Testis (tissue), 3 donors: ENCODE data around the gene KDSR. TPM values are rescaled to one million over a fixed set of nuclear protein-coding genes. Genes with fewer than 3 reads are reported as not detected.

ENCODE experiments used
- DNase-seq: peaks from one replicate; pipeline ENCODE4 v3.0.0-alpha.2; 2019
- H3K27ac ChIP-seq, 2 donors: fragments of 200-600 bp; sonication (generic); one replicate each; pipeline ENCODE4 v1.5.1; 2019
- H3K27me3 ChIP-seq: fragments of 200-600 bp; sonication (generic); one replicate; pipeline ENCODE4 v1.5.1; 2019
- H3K36me3 ChIP-seq: fragments of 200-600 bp; sonication (generic); one replicate; pipeline ENCODE4 v1.5.1; 2017; ENCODE audit warnings: low read depth; ENCODE audit errors: missing control alignments
- H3K4me1 ChIP-seq: fragments of 200-600 bp; sonication (generic); one replicate; pipeline ENCODE4 v1.5.1; 2019
- H3K4me3 ChIP-seq, 2 donors: fragments of 200-600 bp; sonication (generic); one replicate each; pipeline ENCODE4 v1.5.1; 2017 to 2019
- H3K9me3 ChIP-seq: fragments of 200-600 bp; sonication (generic); one replicate; pipeline ENCODE4 v1.5.1; 2017
- CTCF ChIP-seq, 3 experiments: fragments of 450-650 bp in 2 of 3; fragments of 200-600 bp in 1 of 3; sonication (generic) in 1 of 3; IDR thresholded peaks; one replicate each; pipeline ENCODE4 v1.5.1; 2016 to 2019; ENCODE audit warnings: antibody characterized with exemption in 3 of 3, mild to moderate bottlenecking in 2 of 3, moderate library complexity in 1 of 3
- POLR2A ChIP-seq: fragments of 450-650 bp; IDR thresholded peaks from one replicate; pipeline ENCODE4 v1.6.1; 2017; ENCODE audit warnings: antibody characterized with exemption, mild to moderate bottlenecking, moderate library complexity
- WGBS, 2 donors: methylation state at CpG; one replicate each; pipeline ENCODE4 v1.1.5; 2018; 5-methylcytosine and 5-hydroxymethylcytosine counted together
- intact Hi-C: fragments of 100-400 bp; cut with DNase I; formaldehyde crosslinking; loops from one replicate; pipeline ENCODE4 v1.15.1; 2023; ENCODE audit warnings: low total_unique reads
- polyA plus RNA-seq: library from polyadenylated mRNA; stranded (reverse); fragments of 350-450 nt; fragmentation: Illumina TruSeq; extraction: RNeasy Lipid Tissue Mini Kit (QIAGEN cat#74804); gene quantifications from one replicate; pipeline ENCODE4 v1.2.3, GENCODE V29; 2014; ENCODE audit warnings: low read depth, low replicate concordance; ENCODE audit not compliant: insufficient read depth
- total RNA-seq, 2 donors: library from RNA; depleted of rRNA; stranded (reverse); fragments of >200 nt; gene quantifications; one replicate each; pipeline ENCODE4 v1.2.3, GENCODE V29; 2016

The KDSR gene
- total and polyA plus RNA-seq, 3 donors from 2014 or later, result 30.2 to 64.1 (median 41.7) TPM

GRCh38 chr18:63325086-63325686, 41.8 kb downstream of the KDSR start:
- no peaks in the 10 kb centered on the region for H3K36me3 ChIP-seq
- no peak for TF ChIP-seq POLR2A
- no peak for TF ChIP-seq CTCF (IDR thresholded peaks at IDR 0.05)
- H3K4me3 ChIP-seq, result no peak overlapping the region
- no peaks in the 10 kb centered on the region for H3K9me3 ChIP-seq
- H3K27me3 ChIP-seq, result no peaks in the 10 kb centered on the region
- H3K4me1 ChIP-seq, result peaks cover 10% of the 10 kb centered on the region
- intact Hi-C loops, result no loop called here
- H3K27ac ChIP-seq, result peak overlapping the region; percentile 33 to 78
- WGBS, 2 donors, result 61 to 67% methylated on average over 11 of the region's 11 CpGs
- DNase-seq, result peak; percentile 66

- WGBS, 2 donors, result 40 to 46% methylated on average over 8 of the region's 8 CpGs
Measured at GRCh38 chr18:63322908-63323634, 43.9 kb downstream of the KDSR start.

GRCh38 chr18:63322206-63322605, 44.8 kb downstream of the KDSR start:
- intact Hi-C loops, result loop anchor here (5.0 kb wide), 1 partner anchor 195 kb away; no protein-coding TSS in a partner anchor
- Histone ChIP-seq H3K4me1 (peaks cover 10% of the 10 kb centered on the region), H3K27me3 (no peaks in the 10 kb centered on the region), H3K9me3 (no peaks in the 10 kb centered on the region), H3K4me3 (no peak overlapping the region), H3K36me3 (no peaks in the 10 kb centered on the region), H3K27ac (peak overlapping the region in 1 of 2 donors; percentile 66)
- DNase-seq, result no peak
- TF ChIP-seq CTCF (IDR thresholded peaks at IDR 0.05) (no peak), POLR2A (no peak)
- 72 to 84% methylated on average over 4 of the region's 4 CpGs for WGBS, 2 donors

More at GRCh38 chr18:63322908-63323634, 43.9 kb downstream of the KDSR start:
- no peaks in the 10 kb centered on the region for H3K9me3 ChIP-seq
- peaks cover 10% of the 10 kb centered on the region for H3K4me1 ChIP-seq
- DNase-seq, result peak; percentile 74
- peak; percentile 76 to 91 (median 91) for TF ChIP-seq CTCF (IDR thresholded peaks at IDR 0.05)
- no peak for TF ChIP-seq POLR2A
- H3K27me3 ChIP-seq, result no peaks in the 10 kb centered on the region
- no peak overlapping the region for H3K4me3 ChIP-seq
- no peaks in the 10 kb centered on the region for H3K36me3 ChIP-seq
- peak overlapping the region; percentile 26 to 66 for H3K27ac ChIP-seq
- intact Hi-C loops, result loop anchor here (5.0 kb wide), 1 partner anchor 196 kb away; no protein-coding TSS in a partner anchor

- 49 to 59% methylated on average over 9 of the region's 9 CpGs for WGBS, 2 donors
- H3K4me1 ChIP-seq, result peaks cover 14% of the 10 kb centered on the region
Measured at GRCh38 chr18:63321291-63321690, 45.7 kb downstream of the KDSR start.

More at GRCh38 chr18:63321291-63321690, 45.7 kb downstream of the KDSR start:
- intact Hi-C loops, result loop anchor here (5.0 kb wide), 1 partner anchor 194 kb away; no protein-coding TSS in a partner anchor
- Histone ChIP-seq H3K36me3 (no peaks in the 10 kb centered on the region), H3K27ac (peak overlapping the region in 1 of 2 donors; percentile 93), H3K4me3 (peak overlapping the region; percentile 48 to 71), H3K27me3 (no peaks in the 10 kb centered on the region), H3K9me3 (no peaks in the 10 kb centered on the region)
- no peak for DNase-seq
- no peak for TF ChIP-seq CTCF (IDR thresholded peaks at IDR 0.05)
- TF ChIP-seq POLR2A, result no peak
